ENCODE measurements around the gene GAB2. TPM values are rescaled to one million over a fixed set of nuclear protein-coding genes. Genes with fewer than 3 reads are reported as not detected.

GAB2 gene
- total RNA-seq, 1 experiment from 2014 or later, result 10.0 TPM

GRCh38 chr11:78429209-78429608, 11.6 kb upstream of the GAB2 start:
- in situ Hi-C loops (cut with HindIII; ENCODE audit: low pct_unique_long_range_greater_than_20kb, low sequenced_read_pairs), result no loop called here
- ATAC-seq, result no peak

DNA sequence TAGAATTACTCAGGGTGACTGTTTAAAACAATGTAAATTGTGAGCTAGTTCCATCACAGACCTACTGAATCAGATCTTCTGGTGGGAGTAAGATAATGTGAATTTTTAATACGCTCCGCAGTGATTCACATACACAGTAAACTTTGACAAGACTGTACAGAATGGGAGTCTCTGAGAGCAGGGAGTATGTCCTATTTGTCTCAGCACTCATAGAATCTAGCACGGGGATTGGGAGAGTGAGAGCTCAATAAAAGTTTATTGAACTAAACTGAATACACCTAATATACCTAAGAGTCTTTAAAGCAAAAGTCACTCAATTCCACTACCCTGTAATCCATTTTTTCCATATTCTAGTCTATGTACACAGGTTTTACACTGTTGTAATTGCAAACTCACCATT, 11.2 kb upstream of the GAB2 start:
- no peak overlapping the region for H3K4me3 ChIP-seq (ENCODE audit: low read depth in 2 of 2, low read length in 2 of 2)
- DNase-seq (ENCODE audit: low read depth, low spot score), result no peak
- no peaks in the 10 kb centered on the region for H3K36me3 ChIP-seq (ENCODE audit: control insufficient read depth, insufficient read depth, low read length)
- intact Hi-C loops (cut with micrococcal nuclease; ENCODE audit: unreplicated experiment), result no loop called here
- no peaks in the 10 kb centered on the region for H3K9me3 ChIP-seq (ENCODE audit: control insufficient read depth, insufficient read depth, low read depth, low read length)
- H3K27me3 ChIP-seq (ENCODE audit: control insufficient read depth, insufficient read depth, low read length), result no peaks in the 10 kb centered on the region
- no TSS peak for BruUV-seq (replicated peaks)
- H3K27ac ChIP-seq (ENCODE audit: low read length), result no peak overlapping the region
- ChIA-PET POLR2A (no interaction called here), CTCF (interaction anchor here (0.6 kb wide), 1 partner anchor 12 kb away, joined by 4 read pairs; no protein-coding TSS in a partner anchor)
- ATAC-seq, result no peak
- no peaks in the 10 kb centered on the region for H3K4me1 ChIP-seq (ENCODE audit: control insufficient read depth, insufficient read depth, low read length)
- TF ChIP-seq TCF7L2 (IDR thresholded peaks at IDR 0.05; ENCODE audit: low read depth, low read length), result no peak
- TF ChIP-seq, protein P1, sequence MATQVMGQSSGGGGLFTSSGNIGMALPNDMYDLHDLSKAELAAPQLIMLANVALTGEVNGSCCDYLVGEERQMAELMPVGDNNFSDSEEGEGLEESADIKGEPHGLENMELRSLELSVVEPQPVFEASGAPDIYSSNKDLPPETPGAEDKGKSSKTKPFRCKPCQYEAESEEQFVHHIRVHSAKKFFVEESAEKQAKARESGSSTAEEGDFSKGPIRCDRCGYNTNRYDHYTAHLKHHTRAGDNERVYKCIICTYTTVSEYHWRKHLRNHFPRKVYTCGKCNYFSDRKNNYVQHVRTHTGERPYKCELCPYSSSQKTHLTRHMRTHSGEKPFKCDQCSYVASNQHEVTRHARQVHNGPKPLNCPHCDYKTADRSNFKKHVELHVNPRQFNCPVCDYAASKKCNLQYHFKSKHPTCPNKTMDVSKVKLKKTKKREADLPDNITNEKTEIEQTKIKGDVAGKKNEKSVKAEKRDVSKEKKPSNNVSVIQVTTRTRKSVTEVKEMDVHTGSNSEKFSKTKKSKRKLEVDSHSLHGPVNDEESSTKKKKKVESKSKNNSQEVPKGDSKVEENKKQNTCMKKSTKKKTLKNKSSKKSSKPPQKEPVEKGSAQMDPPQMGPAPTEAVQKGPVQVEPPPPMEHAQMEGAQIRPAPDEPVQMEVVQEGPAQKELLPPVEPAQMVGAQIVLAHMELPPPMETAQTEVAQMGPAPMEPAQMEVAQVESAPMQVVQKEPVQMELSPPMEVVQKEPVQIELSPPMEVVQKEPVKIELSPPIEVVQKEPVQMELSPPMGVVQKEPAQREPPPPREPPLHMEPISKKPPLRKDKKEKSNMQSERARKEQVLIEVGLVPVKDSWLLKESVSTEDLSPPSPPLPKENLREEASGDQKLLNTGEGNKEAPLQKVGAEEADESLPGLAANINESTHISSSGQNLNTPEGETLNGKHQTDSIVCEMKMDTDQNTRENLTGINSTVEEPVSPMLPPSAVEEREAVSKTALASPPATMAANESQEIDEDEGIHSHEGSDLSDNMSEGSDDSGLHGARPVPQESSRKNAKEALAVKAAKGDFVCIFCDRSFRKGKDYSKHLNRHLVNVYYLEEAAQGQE (IDR thresholded peaks at IDR 0.05; ENCODE audit: insufficient read depth in 1 of 2, low read depth in 2 of 2, low read length in 1 of 2), result no peak
- no peak for TF ChIP-seq POLR2AphosphoS5 (IDR thresholded peaks at IDR 0.05; ENCODE audit: low read depth, low read length)
- no peak for TF ChIP-seq CTCF (IDR thresholded peaks at IDR 0.05)
- TF ChIP-seq SIN3A (IDR thresholded peaks at IDR 0.05; ENCODE audit: borderline replicate concordance, insufficient read depth, low read depth, low read length), result no peak
- in situ Hi-C loops (cut with HindIII; ENCODE audit: low pct_unique_long_range_greater_than_20kb, low sequenced_read_pairs), result no loop called here

More at GRCh38 chr11:78429209-78429608, 11.6 kb upstream of the GAB2 start:
- no peaks in the 10 kb centered on the region for H3K27me3 ChIP-seq (ENCODE audit: control insufficient read depth, insufficient read depth, low read length)
- no peaks in the 10 kb centered on the region for H3K9me3 ChIP-seq (ENCODE audit: control insufficient read depth, insufficient read depth, low read depth, low read length)
- TF ChIP-seq, protein P1 (IDR thresholded peaks at IDR 0.05; ENCODE audit: insufficient read depth in 1 of 2, low read depth in 2 of 2, low read length in 1 of 2), result no peak
- no peak for TF ChIP-seq POLR2AphosphoS5 (IDR thresholded peaks at IDR 0.05; ENCODE audit: low read depth, low read length)
- no peak for TF ChIP-seq TCF7L2 (IDR thresholded peaks at IDR 0.05; ENCODE audit: low read depth, low read length)
- no peak for TF ChIP-seq SIN3A (IDR thresholded peaks at IDR 0.05; ENCODE audit: borderline replicate concordance, insufficient read depth, low read depth, low read length)
- TF ChIP-seq CTCF (IDR thresholded peaks at IDR 0.05), result no peak
- no peak overlapping the region for H3K27ac ChIP-seq (ENCODE audit: low read length)
- intact Hi-C loops (cut with micrococcal nuclease; ENCODE audit: unreplicated experiment), result no loop called here
- no peak for DNase-seq (ENCODE audit: low read depth, low spot score)
- POLR2A ChIA-PET, result no interaction called here
- H3K36me3 ChIP-seq (ENCODE audit: control insufficient read depth, insufficient read depth, low read length), result no peaks in the 10 kb centered on the region
- H3K4me3 ChIP-seq (ENCODE audit: low read depth in 2 of 2, low read length in 2 of 2), result no peak overlapping the region
- no peaks in the 10 kb centered on the region for H3K4me1 ChIP-seq (ENCODE audit: control insufficient read depth, insufficient read depth, low read length)
- no TSS peak for BruUV-seq (replicated peaks)
- CTCF ChIA-PET, result no interaction called here
